Right lobe of liver (tissue), 6 donors: ENCODE measurements around the gene ITGB8. TPM values are rescaled to one million over a fixed set of nuclear protein-coding genes. Genes with fewer than 3 reads are reported as not detected.

ENCODE experiments used
- ATAC-seq, 4 donors: fragments of 200-7000 bp; cut with Tn5 transposase; one replicate each; pipeline ENCODE4 v1.9.1; 2020; ENCODE audit warnings: mild to moderate bottlenecking in 4 of 4, moderate library complexity in 4 of 4
- DNase-seq, 3 donors: peaks; one replicate each; pipeline ENCODE4 v3.0.0-alpha.2; 2020
- H3K27ac ChIP-seq, 3 donors: fragments of 200-600 bp; one replicate each; pipeline ENCODE4 v1.8.0; 2022
- H3K27me3 ChIP-seq, 2 donors: fragments of 200-600 bp; one replicate each; pipeline ENCODE4 v1.8.0; 2022
- H3K36me3 ChIP-seq, 4 donors: fragments of 200-600 bp; sonication (generic) in 1 of 4; one replicate each; pipeline versions ENCODE4 v1.5.1 to v1.8.0; 2017 to 2022; ENCODE audit warnings: control low read depth in 1 of 4
- H3K4me1 ChIP-seq, 4 donors: fragments of 200-600 bp; sonication (generic) in 1 of 4; one replicate each; pipeline versions ENCODE4 v1.5.1 to v1.8.0; 2017 to 2022; ENCODE audit warnings: control low read depth in 1 of 4
- H3K4me3 ChIP-seq, 3 donors: fragments of 200-600 bp; one replicate each; pipeline ENCODE4 v1.8.0; 2022
- H3K9me3 ChIP-seq, 4 donors: fragments of 200-600 bp; sonication (generic) in 1 of 4; one replicate each; pipeline versions ENCODE4 v1.5.1 to v1.8.0; 2017 to 2022; ENCODE audit warnings: control low read depth in 1 of 4
- CTCF ChIP-seq, 4 donors: fragments of 200-600 bp in 3 of 4; fragments of 450-650 bp in 1 of 4; IDR thresholded peaks; one replicate each; pipeline versions ENCODE4 v1.5.1 to v1.8.0; 2016 to 2022; ENCODE audit warnings: antibody characterized with exemption in 4 of 4, mild to moderate bottlenecking in 2 of 4
- POLR2A ChIP-seq: fragments of 450-650 bp; IDR thresholded peaks from one replicate; pipeline ENCODE4 v1.6.1; 2017; ENCODE audit warnings: antibody characterized with exemption, mild to moderate bottlenecking
- WGBS: methylation state at CpG from one replicate; pipeline ENCODE4 v1.1.6; 2018; ENCODE audit warnings: low coverage, low lambda C conversion rate; ENCODE audit not compliant: insufficient coverage; ENCODE audit errors: missing lambda C conversion rate; 5-methylcytosine and 5-hydroxymethylcytosine counted together
- intact Hi-C, 2 donors: fragments of 100-400 bp; cut with DNase I; formaldehyde crosslinking; loops; one replicate each; pipeline versions ENCODE4 v1.11.2 to v1.14.1; 2022
- total RNA-seq, 6 experiments: library from RNA; depleted of rRNA in 2 of 6; stranded (reverse); fragments of >200 nt in 2 of 6; fragmentation: NEBNext Ultra II Directional in 3 of 6; extraction: Animal tissue kit (Norgen Biotek cat#: 25700) in 3 of 6; gene quantifications; one replicate each; pipeline versions ENCODE4 v1.1.0 to v1.2.4, GENCODE V29; 2016 to 2023
- donor health status: DM: no; HTN: yes; CAD: no.
- donor health status: DM: no; HTN: no; CAD: no.
- donor health status: DM: no; HTN: no; CAD: no.
- donor health status: DM: no; HTN: yes; CAD: no.
- donor health status: DM: no; HTN: yes; CAD: no.

Gene ITGB8
- total RNA-seq, 6 experiments from 2014 or later: 0.43 to 0.70 (median 0.56) TPM

DNA sequence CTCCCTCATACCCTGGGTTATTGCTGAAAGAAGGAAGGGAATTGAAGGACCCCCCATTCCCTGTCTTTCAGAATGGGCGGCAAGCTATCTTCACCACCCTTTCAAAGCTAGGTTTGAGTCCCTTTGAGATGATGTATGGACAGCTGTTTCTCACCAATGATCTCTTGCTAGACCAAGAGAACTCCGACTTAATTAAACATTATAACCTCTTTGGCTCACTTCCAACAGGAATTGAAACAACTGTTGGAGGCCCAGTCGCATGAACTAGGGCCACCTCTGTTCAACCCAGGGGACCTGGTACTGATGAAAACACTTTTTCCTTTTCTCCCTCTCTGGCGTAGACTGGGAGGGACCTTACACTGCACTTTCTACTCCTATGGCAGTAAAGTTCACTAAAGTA is 110.6 kb downstream of the ITGB8 start:
- H3K36me3 ChIP-seq: no peaks in the 10 kb centered on the region
- no peaks in the 10 kb centered on the region for H3K4me1 ChIP-seq
- no peak for TF ChIP-seq CTCF (IDR thresholded peaks at IDR 0.05)
- no peak for TF ChIP-seq POLR2A
- no peak overlapping the region for H3K4me3 ChIP-seq
- intact Hi-C loops: no loop called here
- ATAC-seq (no peak), DNase-seq (no peak)
- no peak overlapping the region for H3K27ac ChIP-seq
- 55% methylated on average over 3 of the region's 4 CpGs for WGBS
- H3K27me3 ChIP-seq: no peaks in the 10 kb centered on the region
- H3K9me3 ChIP-seq: no peaks in the 10 kb centered on the region

DNA sequence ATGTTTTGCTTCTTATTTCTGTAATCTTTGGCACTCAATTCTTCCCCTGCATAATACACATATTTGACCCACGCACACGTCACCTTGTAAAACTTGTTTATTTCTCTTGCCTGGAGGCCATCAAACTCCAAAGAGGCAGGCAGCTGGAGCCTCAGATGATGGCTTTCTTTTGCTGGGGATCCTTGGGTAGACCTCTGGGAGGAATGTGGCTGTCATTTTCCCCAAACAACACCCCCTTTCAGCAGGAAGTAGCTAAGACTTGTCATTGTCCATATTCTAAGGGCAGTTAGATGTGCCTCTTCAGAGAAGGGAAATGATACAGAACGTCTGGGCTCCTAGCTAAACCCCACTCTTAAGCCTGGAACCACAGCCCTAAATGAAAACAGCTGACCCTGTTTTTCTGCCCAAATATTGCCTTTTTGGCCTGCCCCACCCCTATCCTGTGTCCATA is 111.3 kb downstream of the ITGB8 start:
- no peak overlapping the region for H3K27ac ChIP-seq
- no peaks in the 10 kb centered on the region for H3K4me1 ChIP-seq
- 46% methylated on average over 3 of the region's 3 CpGs for WGBS
- no peak for TF ChIP-seq CTCF (IDR thresholded peaks at IDR 0.05)
- TF ChIP-seq POLR2A: no peak
- H3K36me3 ChIP-seq: no peaks in the 10 kb centered on the region
- intact Hi-C loops: no loop called here
- DNase-seq (no peak), ATAC-seq (no peak)
- H3K9me3 ChIP-seq: no peaks in the 10 kb centered on the region
- no peak overlapping the region for H3K4me3 ChIP-seq
- H3K27me3 ChIP-seq: no peaks in the 10 kb centered on the region

DNA sequence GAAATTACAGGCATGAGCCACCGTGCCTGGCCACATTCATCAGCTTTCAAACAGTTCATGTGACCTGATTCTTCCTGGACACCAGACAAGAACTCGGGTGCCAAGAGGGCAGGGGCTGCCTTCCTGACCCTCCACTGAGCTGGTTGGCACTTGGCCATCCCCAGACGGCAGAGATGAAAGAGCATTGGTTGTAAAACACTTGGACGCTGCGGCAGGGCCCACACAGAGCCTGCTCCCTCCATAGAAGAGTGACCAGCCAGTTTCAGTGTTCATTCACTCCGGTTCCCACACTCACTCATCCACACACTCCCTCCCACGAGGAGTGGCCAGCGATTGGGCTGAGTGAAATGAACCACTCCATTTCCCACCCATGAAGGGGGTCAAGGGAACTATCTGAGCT is 112.3 kb downstream of the ITGB8 start:
- intact Hi-C loops: no loop called here
- H3K36me3 ChIP-seq: no peaks in the 10 kb centered on the region
- no peaks in the 10 kb centered on the region for H3K9me3 ChIP-seq
- ATAC-seq: no peak
- H3K4me3 ChIP-seq: no peak overlapping the region
- TF ChIP-seq POLR2A (no peak), CTCF (IDR thresholded peaks at IDR 0.05) (no peak)
- H3K4me1 ChIP-seq: no peaks in the 10 kb centered on the region
- no peak for DNase-seq
- H3K27me3 ChIP-seq: no peaks in the 10 kb centered on the region
- 39% methylated on average over 6 of the region's 8 CpGs for WGBS
- H3K27ac ChIP-seq: no peak overlapping the region

- H3K27ac ChIP-seq: no peak overlapping the region
- no peaks in the 10 kb centered on the region for H3K9me3 ChIP-seq
- no peaks in the 10 kb centered on the region for H3K4me1 ChIP-seq
- no peaks in the 10 kb centered on the region for H3K36me3 ChIP-seq
- DNase-seq (no peak), ATAC-seq (no peak)
- WGBS: 35% methylated on average over 2 of the region's 2 CpGs
- no peak overlapping the region for H3K4me3 ChIP-seq
- intact Hi-C loops: no loop called here
- no peaks in the 10 kb centered on the region for H3K27me3 ChIP-seq
- no peak for TF ChIP-seq POLR2A
- TF ChIP-seq CTCF (IDR thresholded peaks at IDR 0.05): no peak
These were observed 113.5 kb downstream of the ITGB8 start for GRCh38 chr7:20444030-20444800.
